Fibroblast of villous mesenchyme (primary cell): ENCODE results near the gene SHOC2. TPM values are rescaled to one million over a fixed set of nuclear protein-coding genes. Genes with fewer than 3 reads are reported as not detected.

Source experiments
- DNase-seq: peaks from one replicate; pipeline ENCODE4 v3.0.0-alpha.2; 2010; ENCODE audit warnings: low read depth
- H3K4me3 ChIP-seq: 2 replicates; pipeline ENCODE4 v1.5.1; 2011; ENCODE audit warnings: low read depth, mild to moderate bottlenecking, low read length
- total RNA-seq: library from RNA; depleted of rRNA; stranded (reverse); fragments of >200 nt; gene quantifications from 2 replicates; pipeline ENCODE4 v1.2.3, GENCODE V29; 2012
- TF ChIP-seq, protein P1 (sequence below): IDR thresholded peaks from 2 replicates; pipeline ENCODE4 v1.5.1; 2012; ENCODE audit warnings: low read depth, mild to moderate bottlenecking, low read length; ENCODE audit not compliant: insufficient read depth

Gene SHOC2
- total RNA-seq, 1 donor: 69.5 TPM

DNA sequence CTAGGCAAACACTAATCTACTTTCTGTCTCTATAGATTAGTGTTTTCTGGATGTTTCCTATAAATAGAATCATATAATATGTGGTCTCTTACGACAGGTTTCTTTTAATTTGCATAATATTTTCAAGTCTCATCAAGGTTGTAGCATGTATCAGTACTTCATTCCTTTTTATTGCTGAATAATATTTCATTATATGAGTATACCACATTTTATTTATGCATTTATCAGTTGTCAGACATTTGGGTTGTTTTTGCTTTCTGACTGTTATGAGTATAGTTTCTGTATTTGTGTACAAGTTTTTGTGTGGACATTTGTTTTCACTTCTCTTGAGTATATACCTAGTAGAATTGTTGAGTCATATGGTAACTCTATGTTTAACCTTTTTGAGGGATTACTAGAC, 48.2 kb downstream of the SHOC2 start:
- no peak for DNase-seq
- no peak overlapping the region for H3K4me3 ChIP-seq
- TF ChIP-seq, protein P1, sequence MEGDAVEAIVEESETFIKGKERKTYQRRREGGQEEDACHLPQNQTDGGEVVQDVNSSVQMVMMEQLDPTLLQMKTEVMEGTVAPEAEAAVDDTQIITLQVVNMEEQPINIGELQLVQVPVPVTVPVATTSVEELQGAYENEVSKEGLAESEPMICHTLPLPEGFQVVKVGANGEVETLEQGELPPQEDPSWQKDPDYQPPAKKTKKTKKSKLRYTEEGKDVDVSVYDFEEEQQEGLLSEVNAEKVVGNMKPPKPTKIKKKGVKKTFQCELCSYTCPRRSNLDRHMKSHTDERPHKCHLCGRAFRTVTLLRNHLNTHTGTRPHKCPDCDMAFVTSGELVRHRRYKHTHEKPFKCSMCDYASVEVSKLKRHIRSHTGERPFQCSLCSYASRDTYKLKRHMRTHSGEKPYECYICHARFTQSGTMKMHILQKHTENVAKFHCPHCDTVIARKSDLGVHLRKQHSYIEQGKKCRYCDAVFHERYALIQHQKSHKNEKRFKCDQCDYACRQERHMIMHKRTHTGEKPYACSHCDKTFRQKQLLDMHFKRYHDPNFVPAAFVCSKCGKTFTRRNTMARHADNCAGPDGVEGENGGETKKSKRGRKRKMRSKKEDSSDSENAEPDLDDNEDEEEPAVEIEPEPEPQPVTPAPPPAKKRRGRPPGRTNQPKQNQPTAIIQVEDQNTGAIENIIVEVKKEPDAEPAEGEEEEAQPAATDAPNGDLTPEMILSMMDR: no peak

DNA sequence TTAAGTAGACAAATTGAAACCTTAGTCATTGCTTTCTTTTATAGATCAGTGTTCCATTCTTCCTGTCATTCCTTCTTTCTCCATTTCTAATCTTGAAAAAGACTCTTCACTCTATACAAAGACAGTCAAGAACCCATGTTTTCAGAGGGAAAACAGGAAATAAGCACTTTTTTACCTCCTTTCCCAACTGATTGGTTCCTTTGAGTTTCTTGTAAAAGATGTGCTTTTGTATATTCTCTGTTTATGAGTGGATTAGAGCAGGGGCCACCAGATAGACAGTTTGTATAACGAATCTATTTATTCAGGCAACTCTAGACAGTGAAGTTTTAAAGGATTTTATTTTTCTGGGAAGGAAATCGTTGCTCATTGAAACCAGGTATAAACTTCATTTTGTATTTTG, 49.8 kb downstream of the SHOC2 start:
- H3K4me3 ChIP-seq: no peak overlapping the region
- TF ChIP-seq, protein P1: no peak
- no peak for DNase-seq

DNA sequence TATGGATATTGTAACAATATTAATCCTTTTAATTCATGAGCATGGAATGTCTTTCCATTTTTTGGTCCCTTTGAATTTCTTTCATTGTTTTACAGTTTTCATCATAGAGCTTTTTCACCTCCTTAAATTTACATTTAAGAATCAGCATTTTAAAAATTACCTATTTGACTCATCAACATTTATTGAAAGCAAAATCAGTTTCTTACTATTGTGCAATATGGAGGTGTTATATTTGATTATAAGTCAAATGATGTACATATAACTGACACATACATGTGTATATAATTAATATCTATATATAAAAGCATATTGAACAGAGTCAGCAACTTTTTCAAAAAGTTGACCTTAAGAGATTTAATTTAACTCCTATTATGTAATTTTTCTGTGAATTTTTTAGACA, 52.2 kb downstream of the SHOC2 start:
- H3K4me3 ChIP-seq: no peak overlapping the region
- no peak for DNase-seq
- TF ChIP-seq, protein P1: no peak

DNA sequence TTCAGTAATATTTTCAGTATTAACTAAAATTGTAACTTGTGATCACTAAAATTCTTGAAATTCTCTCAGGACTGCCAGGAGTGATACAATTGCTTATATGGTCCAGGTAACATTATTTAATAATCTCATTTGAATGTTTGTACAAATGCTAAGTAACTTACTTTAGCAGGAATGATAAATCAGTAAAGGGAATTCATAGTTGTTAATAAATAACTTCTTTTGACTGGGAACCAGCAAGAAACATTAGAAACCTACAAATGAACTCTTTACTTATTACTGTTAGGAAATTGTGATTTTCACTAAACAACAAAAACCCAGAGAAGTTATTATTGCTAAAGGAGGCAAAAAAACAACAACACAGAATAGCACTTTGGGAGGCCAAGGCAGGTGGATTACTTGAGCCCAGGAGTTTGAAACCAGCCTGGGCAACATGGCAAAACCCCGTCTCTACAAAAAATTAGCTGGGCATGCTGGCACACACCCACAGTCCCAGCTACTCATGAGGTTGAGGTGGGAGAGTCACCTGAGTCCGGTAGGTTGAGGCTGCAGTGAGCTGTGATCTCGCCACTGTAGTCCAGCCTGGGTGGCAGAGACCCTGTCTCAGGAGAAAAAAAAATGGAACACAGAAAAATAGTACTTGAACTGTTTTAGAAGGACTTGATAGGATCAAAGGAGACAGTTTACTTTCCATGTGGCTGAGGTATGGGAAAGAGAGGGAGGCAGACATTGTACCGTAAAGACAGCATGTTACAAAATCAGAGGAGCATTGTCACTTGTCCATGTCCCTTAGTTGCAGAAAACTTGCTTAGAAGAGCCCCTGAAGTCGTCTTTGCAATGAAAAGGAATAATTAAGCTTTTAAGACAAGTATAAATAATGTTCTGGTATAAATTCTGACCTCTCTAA, 53.1 kb downstream of the SHOC2 start:
- no peak for DNase-seq
- TF ChIP-seq, protein P1: no peak
- H3K4me3 ChIP-seq: no peak overlapping the region

DNA sequence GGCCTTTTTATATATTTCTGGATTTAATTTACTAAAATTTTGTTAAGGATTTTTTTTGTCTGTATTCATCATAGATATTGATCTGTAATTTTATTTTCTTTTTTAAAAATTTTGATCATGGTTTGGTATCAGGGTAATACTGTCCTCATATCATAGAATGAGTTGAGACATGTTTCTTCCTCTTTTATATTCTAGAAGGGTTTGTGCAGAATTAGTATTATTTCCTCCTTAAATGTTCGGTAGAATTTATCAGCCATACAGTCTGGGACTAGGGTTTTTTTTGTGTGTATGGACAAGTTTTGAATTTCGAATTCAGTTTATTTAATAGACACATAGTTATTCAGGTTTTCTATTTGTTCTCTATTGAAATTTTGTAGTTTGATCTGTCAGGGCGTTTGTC, 54.0 kb downstream of the SHOC2 start:
- TF ChIP-seq, protein P1: no peak
- DNase-seq: no peak
- H3K4me3 ChIP-seq: no peak overlapping the region

DNA sequence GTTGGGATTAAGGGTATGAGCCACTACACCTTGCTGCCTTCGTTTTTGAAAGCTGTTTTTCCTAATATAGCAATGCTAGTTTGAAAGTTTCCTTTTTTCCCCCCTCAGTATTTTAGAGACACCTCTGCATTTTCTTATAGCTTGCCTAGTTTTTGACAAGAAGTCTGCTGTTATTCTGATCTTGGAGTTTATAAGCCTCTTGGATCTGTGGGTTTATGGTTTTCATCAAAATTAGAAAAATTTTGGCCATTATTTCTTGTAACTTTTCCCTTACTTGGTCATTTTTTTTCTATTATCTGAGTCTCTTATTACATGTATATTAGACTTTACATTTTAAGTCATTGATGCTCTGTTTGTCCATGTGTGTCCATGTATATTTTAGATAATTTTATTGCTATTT, 57.2 kb downstream of the SHOC2 start:
- H3K4me3 ChIP-seq: no peak overlapping the region
- TF ChIP-seq, protein P1: no peak
- DNase-seq: no peak

DNA sequence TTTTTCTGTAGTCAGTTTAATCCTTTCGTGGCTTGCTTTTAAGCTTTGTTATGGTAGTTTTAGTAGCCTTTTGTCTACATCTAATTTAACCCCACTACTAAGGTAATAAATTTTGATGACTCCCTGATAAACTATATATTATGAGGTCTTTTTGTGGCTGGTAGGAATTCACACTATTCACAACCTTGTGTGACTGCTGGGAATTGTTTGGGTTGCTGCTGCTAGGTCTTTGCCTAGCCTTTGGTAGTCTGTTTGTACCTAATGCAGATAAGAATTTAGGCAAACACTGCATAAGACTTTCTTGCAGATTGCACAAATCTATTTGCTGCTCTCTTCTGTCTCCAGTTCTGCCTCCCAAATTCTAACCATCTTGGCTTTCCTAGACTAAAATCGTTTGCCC, 58.3 kb downstream of the SHOC2 start:
- peak; percentile 88 for DNase-seq
- TF ChIP-seq, protein P1: no peak
- no peak overlapping the region for H3K4me3 ChIP-seq
